DMS114 treated with DMSO at 0.1 percent for 48 hours (cell line): ENCODE results near the gene CHML.
A peak's percentile ranks its signal among the peaks of the same experiment; 100 is the strongest.

Experiments used
- DNase-seq: peaks from one replicate; lab custom pipeline; 2025; ENCODE audit not compliant: unreplicated experiment; lab: John Stamatoyannopoulos, UW

The CHML gene

DNA sequence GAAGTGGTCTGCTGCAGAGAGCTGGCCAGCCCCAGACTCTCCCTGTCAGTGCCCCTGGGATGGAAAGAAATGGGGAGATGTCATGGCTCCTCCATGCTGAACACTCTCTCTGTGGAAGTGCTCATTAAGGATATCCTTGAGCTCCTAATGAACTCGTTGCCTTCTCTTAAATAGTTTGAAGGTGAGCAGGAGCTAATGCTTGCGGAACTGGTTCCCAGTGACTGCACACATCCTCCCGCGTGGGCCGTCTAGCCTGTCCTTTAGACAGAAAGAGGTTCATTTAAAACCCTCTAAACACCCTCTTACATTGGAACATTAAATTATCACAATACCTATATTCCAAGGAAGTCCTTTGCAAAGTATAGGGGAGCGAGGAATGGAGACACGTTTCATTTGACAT, 6.0 kb upstream of the CHML start:
- DNase-seq: no peak

- DNase-seq: no peak
Measured at GRCh38 chr1:241645199-241645598, 5.0 kb upstream of the CHML start.

DNA sequence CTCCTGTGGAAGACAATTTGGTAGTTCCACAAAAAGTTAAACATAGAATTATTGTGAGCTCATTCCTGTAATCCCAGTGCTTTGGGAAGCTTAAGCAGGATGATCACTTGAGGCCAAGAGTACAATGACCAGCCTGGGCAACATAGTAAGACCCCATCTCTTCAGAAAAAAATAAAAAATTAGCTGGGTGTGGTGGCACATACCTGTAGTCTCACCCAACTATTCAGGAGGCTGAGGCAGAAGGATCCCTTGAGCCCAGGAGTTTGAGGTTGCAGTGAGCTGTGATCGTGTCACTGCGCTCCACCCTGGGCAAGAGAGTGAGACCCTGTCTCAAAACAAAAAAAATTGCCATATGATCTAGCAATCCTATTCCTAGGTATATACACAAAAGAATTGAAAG, 4.1 kb upstream of the CHML start:
- DNase-seq: no peak

GRCh38 chr1:241642593-241642944, 2.4 kb upstream of the CHML start:
- no peak for DNase-seq

GRCh38 chr1:241641773-241642592, 1.8 kb upstream of the CHML start:
- no peak for DNase-seq

- no peak for DNase-seq
Measured at GRCh38 chr1:241640867-241641622, 876 bp upstream of the CHML start.

DNA sequence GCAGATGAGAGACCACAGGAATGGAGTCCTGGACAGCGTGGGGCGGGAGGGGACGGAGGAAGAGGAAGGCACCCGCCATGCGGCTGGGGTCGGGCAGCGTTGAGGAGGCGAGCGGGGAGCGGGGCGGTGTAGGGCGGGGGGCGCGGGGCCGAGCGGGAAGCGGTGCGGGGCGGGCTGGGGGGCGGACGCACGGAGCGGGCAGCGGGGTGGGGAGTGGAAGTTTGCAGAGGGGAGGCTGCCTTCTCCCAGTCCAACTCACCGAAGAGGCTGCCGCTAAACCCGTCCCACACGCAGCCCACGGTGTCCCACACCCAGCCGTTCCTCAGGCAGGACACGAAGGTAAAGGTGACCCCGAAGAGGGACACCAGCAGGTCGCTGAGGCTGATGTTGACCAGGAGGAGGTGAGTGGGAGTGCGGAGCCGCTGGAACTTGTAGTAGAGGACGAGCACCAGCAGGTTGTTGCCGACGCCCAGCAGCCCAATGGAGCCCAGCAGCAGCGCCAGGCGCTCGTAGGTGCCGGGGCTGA, 483 bp downstream of the CHML start:
- peak; percentile 24 for DNase-seq

DNA sequence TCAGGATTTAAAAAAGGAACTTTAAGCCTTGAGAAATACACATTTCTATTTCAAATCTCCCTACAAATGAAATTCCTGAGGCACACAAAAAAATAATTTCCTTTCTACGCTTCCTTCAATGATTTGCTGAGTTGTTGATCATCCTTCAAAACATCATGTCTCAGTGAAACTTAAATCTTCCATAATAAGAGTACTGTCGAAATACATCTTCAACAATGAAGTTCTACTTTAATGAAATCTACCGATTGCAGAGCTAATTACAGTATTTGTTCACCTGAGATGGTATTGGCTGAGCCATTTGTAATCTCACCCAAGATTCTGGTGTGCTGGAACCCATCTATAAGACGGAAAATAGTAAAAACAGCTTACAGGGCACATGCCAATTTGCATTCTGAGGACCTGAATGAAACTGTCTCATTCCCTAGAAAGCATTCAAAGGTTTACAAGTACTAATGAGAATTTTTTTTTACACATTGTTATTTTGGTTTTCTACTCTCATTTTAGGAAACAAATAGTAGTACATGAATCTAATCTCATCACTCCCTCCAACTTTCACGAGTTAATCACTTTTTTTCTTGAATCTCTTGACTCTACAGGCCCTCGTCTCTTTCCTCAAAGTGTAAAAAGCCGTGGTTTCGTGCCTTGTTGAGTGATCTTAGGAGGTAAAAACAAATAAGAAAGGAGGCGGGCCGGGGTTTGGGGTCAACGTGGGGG, 1.1 kb downstream of the CHML start:
- DNase-seq: no peak

- DNase-seq: no peak
Measured at GRCh38 chr1:241638099-241638682, 2.0 kb downstream of the CHML start.

- no peak for DNase-seq
Measured at GRCh38 chr1:241637604-241638003, 2.6 kb downstream of the CHML start.

- no peak for DNase-seq
Measured at GRCh38 chr1:241637046-241637590, 3.1 kb downstream of the CHML start.

GRCh38 chr1:241636291-241636690, 3.9 kb downstream of the CHML start:
- no peak for DNase-seq

DNA sequence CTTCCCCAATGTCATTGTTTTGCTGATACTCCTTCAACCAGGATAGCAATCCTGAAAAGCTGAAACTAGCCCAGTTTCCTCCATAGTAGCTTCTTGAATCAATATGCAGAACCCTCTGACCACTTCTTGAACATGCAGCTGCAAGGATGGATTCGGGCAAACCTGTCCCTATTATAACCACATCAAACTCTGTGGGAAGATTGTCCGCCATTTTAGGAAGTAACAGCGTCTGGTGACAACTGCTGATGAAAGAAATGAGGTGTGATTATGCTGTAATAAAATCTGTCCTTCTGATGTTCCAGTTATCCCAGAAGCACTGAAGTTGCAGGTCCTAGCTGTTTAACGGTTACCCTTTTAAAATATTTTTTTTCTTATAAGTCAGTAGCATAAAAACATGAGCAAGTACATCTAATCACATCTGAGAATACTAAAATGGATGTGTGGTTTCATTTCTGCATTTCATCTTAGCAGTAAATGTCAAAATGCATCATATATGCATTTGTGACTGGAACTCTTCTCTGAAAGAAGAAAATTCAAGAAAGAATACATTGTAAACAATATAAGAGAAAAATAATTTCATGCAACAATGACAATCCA, 4.5 kb downstream of the CHML start:
- DNase-seq: no peak

GRCh38 chr1:241632987-241633386, 7.2 kb downstream of the CHML start:
- no peak for DNase-seq

- DNase-seq: no peak
Measured at GRCh38 chr1:241631674-241632073, 8.5 kb downstream of the CHML start.

- DNase-seq: no peak
Measured at GRCh38 chr1:241630899-241631298, 9.3 kb downstream of the CHML start.

DNA sequence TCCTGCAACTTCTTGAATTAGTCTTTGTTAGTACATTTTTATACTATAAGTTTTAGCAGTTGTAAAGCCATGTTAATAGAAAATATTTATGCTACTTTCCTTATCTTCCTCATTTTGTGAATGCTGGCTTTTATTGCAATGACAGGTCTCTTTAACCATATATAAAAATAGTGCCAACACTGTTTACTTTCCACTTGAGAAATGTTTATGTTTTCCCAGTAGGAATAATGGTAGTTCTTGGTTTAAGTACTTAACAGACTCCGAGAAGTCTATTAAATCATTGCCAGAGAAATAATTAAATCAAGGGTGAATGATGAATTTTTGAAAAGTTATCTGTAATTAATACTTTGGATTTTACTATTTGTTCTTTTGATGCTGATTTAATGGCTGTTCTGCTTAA, 9.7 kb downstream of the CHML start:
- no peak for DNase-seq

- no peak for DNase-seq
Measured at GRCh38 chr1:241630005-241630404, 10.2 kb downstream of the CHML start.

DNA sequence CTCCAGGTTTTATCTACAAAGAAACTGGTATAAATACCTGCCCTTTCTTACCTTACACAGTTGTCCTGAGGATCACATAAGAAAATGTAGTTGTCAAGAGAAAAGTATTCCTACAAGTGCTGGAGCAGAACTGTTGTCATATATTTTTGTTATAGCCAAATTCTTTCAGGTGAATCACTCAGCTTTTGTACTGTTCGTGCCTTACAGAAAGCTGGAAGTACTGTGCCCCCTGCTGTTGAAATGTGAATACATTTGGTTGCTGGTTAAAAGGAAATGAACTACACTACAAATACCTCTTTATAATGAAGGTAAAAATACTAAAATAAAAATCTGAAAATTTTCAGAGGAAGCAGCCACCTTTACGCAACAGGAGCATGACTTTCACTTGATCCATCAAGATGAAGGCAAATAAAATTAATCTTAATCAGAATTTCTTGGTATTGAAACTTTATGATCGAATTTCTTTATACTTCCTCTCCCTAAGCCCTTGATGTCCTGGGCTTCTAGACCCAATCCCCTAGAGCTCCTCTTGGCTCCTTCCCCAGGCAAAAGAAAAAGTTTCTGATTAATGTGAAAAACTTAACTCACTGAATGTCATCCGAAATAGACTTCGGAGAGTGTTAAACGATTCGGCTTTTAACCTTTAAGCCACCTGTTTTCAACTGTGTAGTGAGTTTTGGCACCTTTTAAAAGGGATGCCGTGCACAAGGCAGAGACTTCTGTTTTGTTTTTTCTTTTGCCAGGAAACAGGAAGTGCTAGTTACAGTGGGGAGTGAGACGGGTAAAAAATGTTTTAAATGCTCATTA, 12.5 kb downstream of the CHML start:
- DNase-seq: peak; percentile 6

DNA sequence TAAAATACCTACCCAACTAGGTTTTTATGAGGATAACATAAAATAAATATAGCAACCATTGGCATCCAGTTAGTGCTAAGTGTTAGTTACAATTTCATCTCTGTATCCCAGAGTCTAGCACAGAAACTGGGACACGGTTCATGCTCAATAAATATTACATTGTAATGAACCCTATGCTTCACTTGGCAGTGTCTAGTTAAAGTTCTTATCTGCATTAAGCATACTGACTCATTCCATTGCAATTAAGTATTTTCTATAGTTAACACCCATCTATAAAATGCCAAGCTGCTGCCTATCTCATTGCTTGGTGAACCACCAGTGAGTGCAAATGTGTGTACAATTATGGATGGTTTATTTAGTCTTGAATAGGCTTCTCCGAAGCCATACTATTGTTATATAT, 15.2 kb downstream of the CHML start:
- DNase-seq: no peak
